K562 (cell line): Measurements from ENCODE around the gene SLC25A1. TPM values are rescaled to one million over a fixed set of nuclear protein-coding genes. Genes with fewer than 3 reads are reported as not detected.

ENCODE experiments used
- ATF1 ChIP-seq, 2 experiments: fragments of 450-650 bp in 1 of 2; IDR thresholded peaks; 2 replicates each; pipeline ENCODE4 v1.6.1; 2016; ENCODE audit warnings: missing compliant biosample characterization in 1 of 2, missing genetic modification characterization in 1 of 2
- CHD1 ChIP-seq: fragments of 200-600 bp; sonication (generic); IDR thresholded peaks from one replicate; pipeline ENCODE4 v1.6.1; 2012; ENCODE audit warnings: mild to moderate bottlenecking, moderate library complexity, low read length, inconsistent platforms
- DMBX1 ChIP-seq: fragments of 250-450 bp; sonication (Bioruptor Pico); IDR thresholded peaks from 2 replicates; pipeline ENCODE4 v1.8.0; 2022; ENCODE audit warnings: inconsistent platforms, mild to moderate bottlenecking, moderate library complexity, borderline replicate concordance
- HDAC6 ChIP-seq: IDR thresholded peaks from 2 replicates; pipeline ENCODE4 v1.6.1; 2012; ENCODE audit warnings: low read depth, mild to moderate bottlenecking, control low read depth, inconsistent platforms, low read length, moderate library complexity
- KDM5B ChIP-seq: fragments of 200-600 bp; sonication (generic); IDR thresholded peaks from 2 replicates; pipeline ENCODE4 v1.6.1; 2012; ENCODE audit warnings: low read depth, mild to moderate bottlenecking, moderate library complexity, low read length, control low read depth, inconsistent platforms; ENCODE audit not compliant: insufficient replicate concordance
- NFIC ChIP-seq: fragments of 450-650 bp; IDR thresholded peaks from 2 replicates; pipeline ENCODE4 v1.6.1; 2017; ENCODE audit warnings: mild to moderate bottlenecking, inconsistent platforms
- SMAD2 ChIP-seq: fragments of 150-350 bp; IDR thresholded peaks from 2 replicates; pipeline ENCODE4 v1.6.1; 2014; ENCODE audit warnings: low read depth, mild to moderate bottlenecking, low read length
- TAF7 ChIP-seq: fragments of 450-650 bp; IDR thresholded peaks from 2 replicates; pipeline ENCODE4 v1.6.1; 2016; ENCODE audit warnings: missing genetic modification characterization, missing compliant biosample characterization
- TSC22D4 ChIP-seq: fragments of 450-650 bp; IDR thresholded peaks from 2 replicates; pipeline ENCODE4 v1.6.1; 2016; ENCODE audit warnings: missing genetic modification characterization, missing biosample characterization, control low read depth
- polyA plus RNA-seq, 8 experiments: library from polyadenylated mRNA; depleted of rRNA in 4 of 8; stranded (reverse) in 5 of 8; unstranded in 3 of 8; fragments of >200 nt; fragmentation: Nextera tagmentation in 2 of 8; fragmentation: Illumina TruSeq in 1 of 8; extraction: Ambion mirVana in 2 of 8; extraction: Trizol in 1 of 8; gene quantifications; 2 replicates each; pipeline versions ENCODE4 v1.2.1 to v1.2.3, GENCODE V29; 2011 to 2014; ENCODE audit warnings: inconsistent platforms in 1 of 8, missing spikeins in 1 of 8
- total RNA-seq, 7 experiments: library from RNA; depleted of rRNA in 6 of 7; stranded (reverse); fragments of >200 nt in 6 of 7; fragmentation: Illumina TruSeq in 2 of 7; extraction: Trizol in 2 of 7; gene quantifications; 2 replicates each; pipeline versions ENCODE4 v1.2.1 to v1.2.3, GENCODE V29; 2011 to 2021; ENCODE audit warnings: low replicate concordance in 1 of 7
- TF ChIP-seq, protein P1 (sequence below): fragments of 250-450 bp; sonication (Bioruptor Pico); IDR thresholded peaks from 2 replicates; pipeline ENCODE4 v1.5.0; 2022; ENCODE audit warnings: mild to moderate bottlenecking
- TF ChIP-seq, protein P2 (sequence below): fragments of 450-650 bp; formaldehyde crosslinking; IDR thresholded peaks from 2 replicates; pipeline ENCODE4 v1.4.0; 2020; ENCODE audit warnings: mild to moderate bottlenecking, moderate library complexity
- TF ChIP-seq, protein P3 (sequence below): fragments of 250-450 bp; sonication (Bioruptor Pico); IDR thresholded peaks from 2 replicates; pipeline ENCODE4 v1.9.0; 2021; ENCODE audit warnings: mild to moderate bottlenecking, inconsistent platforms
- TF ChIP-seq, protein P4 (sequence below), 3 experiments: IDR thresholded peaks in 2 of 3; conservative IDR thresholded peaks in 1 of 3; 2 replicates each; pipeline ENCODE4 v1.5.1; 2011 to 2012; ENCODE audit warnings: low read length in 3 of 3, mild to moderate bottlenecking in 3 of 3, control low read depth in 2 of 3, improper control_type of control experiment in 1 of 3, inconsistent platforms in 1 of 3, low read depth in 1 of 3, mixed read lengths in 1 of 3, moderate library complexity in 1 of 3; ENCODE audit not compliant: insufficient read depth in 2 of 3

SLC25A1 gene
- total and polyA plus RNA-seq, 9 of the 15 experiments (the other 6 are each of a cell fraction or from before 2014, with no cell fraction given) = 11.0 to 408 (median 110) TPM

DNA sequence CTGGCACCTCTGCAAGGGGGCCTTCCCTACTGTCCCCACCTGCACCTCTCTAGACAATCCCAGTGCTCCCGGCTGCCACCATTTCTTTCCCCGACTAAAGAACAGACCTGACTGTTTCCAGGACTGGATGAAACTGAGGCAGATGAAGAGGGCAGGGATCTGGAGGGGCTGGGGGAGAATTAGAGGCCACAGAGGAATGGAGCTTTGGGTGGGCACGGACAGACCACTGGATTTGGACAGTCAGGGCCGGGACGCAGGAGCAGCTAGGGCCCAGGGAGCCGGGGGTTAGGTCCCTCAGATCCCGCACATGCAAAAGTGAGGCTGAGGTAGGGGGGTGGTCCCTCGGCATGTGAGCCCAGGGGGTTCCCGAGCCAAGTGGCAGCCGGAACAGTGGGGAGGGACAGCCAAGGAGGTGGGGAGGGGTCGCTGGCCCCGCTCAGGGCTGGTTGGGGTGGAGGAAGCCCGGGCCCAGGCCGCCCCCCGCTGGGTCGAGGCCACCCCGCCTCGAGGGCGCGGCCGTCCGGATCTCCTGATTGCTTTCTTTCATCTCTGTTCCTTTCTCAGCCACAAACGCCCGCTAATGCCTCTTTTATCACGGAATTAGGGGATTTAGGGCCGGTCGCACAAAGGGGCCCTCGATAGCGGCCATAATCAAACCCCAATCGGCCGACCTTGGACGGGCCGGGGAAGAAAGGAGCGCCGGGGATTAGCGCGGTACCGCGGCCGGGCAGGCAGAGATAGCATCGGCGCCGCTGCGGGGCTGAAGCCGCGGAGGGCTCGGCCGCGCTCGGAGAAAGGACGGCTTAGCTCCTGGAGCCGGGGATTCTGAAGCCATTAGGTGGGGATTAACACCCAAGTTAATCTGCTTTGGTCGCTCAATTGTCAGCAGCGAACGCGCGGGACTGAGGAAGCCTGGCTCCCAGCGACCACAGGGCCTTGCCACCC, 9.3 kb downstream of the SLC25A1 start (continued):
- TF ChIP-seq, protein P1, sequence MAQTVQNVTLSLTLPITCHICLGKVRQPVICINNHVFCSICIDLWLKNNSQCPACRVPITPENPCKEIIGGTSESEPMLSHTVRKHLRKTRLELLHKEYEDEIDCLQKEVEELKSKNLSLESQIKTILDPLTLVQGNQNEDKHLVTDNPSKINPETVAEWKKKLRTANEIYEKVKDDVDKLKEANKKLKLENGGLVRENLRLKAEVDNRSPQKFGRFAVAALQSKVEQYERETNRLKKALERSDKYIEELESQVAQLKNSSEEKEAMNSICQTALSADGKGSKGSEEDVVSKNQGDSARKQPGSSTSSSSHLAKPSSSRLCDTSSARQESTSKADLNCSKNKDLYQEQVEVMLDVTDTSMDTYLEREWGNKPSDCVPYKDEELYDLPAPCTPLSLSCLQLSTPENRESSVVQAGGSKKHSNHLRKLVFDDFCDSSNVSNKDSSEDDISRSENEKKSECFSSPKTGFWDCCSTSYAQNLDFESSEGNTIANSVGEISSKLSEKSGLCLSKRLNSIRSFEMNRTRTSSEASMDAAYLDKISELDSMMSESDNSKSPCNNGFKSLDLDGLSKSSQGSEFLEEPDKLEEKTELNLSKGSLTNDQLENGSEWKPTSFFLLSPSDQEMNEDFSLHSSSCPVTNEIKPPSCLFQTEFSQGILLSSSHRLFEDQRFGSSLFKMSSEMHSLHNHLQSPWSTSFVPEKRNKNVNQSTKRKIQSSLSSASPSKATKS (CRISPR knock-in tag) = peak; percentile 33; the same call in 1 of the 2 replicates
- TF ChIP-seq SMAD2 (no peak), CHD1 (peak; percentile 84), NFIC (no peak), ATF1 (CRISPR knock-in tag; IDR thresholded peaks at IDR 0.05) (no peak), ATF1 (tag; IDR thresholded peaks at IDR 0.05) (peak; percentile 29; the same call in 1 of the 2 replicates), HDAC6 (0 out of 2 replicates have a peak, but pooled peaks have one; percentile 49), DMBX1 (CRISPR knock-in tag) (0 out of 2 replicates have a peak, but pooled peaks have one; percentile 58), TSC22D4 (tag) (peak; percentile 56; the same call in 1 of the 2 replicates), KDM5B (peak; percentile 74), TAF7 (tag) (0 out of 2 replicates have a peak, but pooled peaks have one; percentile 30)
- TF ChIP-seq, protein P2, sequence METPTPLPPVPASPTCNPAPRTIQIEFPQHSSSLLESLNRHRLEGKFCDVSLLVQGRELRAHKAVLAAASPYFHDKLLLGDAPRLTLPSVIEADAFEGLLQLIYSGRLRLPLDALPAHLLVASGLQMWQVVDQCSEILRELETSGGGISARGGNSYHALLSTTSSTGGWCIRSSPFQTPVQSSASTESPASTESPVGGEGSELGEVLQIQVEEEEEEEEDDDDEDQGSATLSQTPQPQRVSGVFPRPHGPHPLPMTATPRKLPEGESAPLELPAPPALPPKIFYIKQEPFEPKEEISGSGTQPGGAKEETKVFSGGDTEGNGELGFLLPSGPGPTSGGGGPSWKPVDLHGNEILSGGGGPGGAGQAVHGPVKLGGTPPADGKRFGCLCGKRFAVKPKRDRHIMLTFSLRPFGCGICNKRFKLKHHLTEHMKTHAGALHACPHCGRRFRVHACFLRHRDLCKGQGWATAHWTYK (CRISPR knock-in tag) = peak; percentile 84
- TF ChIP-seq, protein P3, sequence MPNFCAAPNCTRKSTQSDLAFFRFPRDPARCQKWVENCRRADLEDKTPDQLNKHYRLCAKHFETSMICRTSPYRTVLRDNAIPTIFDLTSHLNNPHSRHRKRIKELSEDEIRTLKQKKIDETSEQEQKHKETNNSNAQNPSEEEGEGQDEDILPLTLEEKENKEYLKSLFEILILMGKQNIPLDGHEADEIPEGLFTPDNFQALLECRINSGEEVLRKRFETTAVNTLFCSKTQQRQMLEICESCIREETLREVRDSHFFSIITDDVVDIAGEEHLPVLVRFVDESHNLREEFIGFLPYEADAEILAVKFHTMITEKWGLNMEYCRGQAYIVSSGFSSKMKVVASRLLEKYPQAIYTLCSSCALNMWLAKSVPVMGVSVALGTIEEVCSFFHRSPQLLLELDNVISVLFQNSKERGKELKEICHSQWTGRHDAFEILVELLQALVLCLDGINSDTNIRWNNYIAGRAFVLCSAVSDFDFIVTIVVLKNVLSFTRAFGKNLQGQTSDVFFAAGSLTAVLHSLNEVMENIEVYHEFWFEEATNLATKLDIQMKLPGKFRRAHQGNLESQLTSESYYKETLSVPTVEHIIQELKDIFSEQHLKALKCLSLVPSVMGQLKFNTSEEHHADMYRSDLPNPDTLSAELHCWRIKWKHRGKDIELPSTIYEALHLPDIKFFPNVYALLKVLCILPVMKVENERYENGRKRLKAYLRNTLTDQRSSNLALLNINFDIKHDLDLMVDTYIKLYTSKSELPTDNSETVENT (CRISPR knock-in tag) = peak; percentile 8; the same call in 1 of the 2 replicates
- TF ChIP-seq, protein P4, sequence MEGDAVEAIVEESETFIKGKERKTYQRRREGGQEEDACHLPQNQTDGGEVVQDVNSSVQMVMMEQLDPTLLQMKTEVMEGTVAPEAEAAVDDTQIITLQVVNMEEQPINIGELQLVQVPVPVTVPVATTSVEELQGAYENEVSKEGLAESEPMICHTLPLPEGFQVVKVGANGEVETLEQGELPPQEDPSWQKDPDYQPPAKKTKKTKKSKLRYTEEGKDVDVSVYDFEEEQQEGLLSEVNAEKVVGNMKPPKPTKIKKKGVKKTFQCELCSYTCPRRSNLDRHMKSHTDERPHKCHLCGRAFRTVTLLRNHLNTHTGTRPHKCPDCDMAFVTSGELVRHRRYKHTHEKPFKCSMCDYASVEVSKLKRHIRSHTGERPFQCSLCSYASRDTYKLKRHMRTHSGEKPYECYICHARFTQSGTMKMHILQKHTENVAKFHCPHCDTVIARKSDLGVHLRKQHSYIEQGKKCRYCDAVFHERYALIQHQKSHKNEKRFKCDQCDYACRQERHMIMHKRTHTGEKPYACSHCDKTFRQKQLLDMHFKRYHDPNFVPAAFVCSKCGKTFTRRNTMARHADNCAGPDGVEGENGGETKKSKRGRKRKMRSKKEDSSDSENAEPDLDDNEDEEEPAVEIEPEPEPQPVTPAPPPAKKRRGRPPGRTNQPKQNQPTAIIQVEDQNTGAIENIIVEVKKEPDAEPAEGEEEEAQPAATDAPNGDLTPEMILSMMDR (IDR thresholded peaks at IDR 0.05 in 2 of 3, conservative IDR thresholded peaks at IDR 0.05 in 1 of 3; ENCODE audit: insufficient read depth in 2 of 3, low read depth in 1 of 3, low read length in 3 of 3) = peak in 1 of 3 experiments; percentile 0; a peak in 1 of 6 replicates
